AG08396 (cell line): ENCODE measurements around the gene VTI1A.
"Not testable (repeated sequence)": the region's sequence is repeated elsewhere in the genome, so short reads cannot be mapped to it uniquely, and the experiment has no call there.

Experiments used
- DNase-seq: peaks from one replicate; pipeline ENCODE4 v3.0.0; 2012; ENCODE audit warnings: low spot score, mixed read lengths

The VTI1A gene

GRCh38 chr10:112446855-112447619, at the start of gene VTI1A, which contains the start of gene ZDHHC6:
Gene VTI1A, plus strand, starts transcription at chr10:112447215. Its CDS starts 159 bp downstream, at chr10:112447374.
Gene ZDHHC6, minus strand, starts transcription at chr10:112446914. Its CDS starts 1,478 bp downstream, at chr10:112445436.
- DNase-seq = peak; percentile 87

DNA sequence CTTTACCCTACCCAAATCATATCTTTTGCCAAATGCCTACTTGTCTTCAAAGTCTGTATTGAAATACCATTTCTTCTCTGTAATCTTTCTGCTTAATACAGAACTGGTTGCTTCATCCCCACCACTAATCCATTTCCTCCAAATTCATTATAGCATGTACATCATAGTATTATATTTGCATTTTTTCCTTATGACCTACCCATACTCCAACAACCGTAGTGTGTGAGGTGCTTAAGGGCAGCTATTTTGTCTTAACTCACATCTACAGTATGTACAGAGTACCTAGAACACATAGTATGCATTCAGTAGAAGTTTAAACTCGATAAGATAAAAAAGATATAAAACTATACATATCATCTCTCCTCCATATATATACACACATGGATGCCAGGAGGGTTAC, 49.4 kb upstream of the VTI1A start:
- no peak for DNase-seq

DNA sequence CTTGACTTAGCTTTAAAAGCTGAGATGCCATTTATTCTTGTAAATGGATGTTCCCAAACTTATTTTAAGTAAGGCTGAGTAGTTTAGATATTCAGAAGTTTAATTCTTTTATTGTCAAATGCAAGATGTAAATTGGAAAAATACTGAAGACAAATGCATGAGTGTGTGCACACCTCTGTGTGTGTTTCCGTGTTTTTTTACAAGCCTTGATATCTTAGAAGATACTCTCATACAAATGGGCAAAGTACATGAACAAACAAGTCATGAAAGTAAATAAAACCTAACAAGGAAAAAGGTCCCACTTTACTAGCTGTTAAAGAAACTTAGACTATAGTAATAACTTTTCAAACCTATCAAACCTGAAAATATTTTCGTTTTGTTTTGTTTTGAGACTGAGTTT, 44.1 kb upstream of the VTI1A start:
- DNase-seq = no peak

DNA sequence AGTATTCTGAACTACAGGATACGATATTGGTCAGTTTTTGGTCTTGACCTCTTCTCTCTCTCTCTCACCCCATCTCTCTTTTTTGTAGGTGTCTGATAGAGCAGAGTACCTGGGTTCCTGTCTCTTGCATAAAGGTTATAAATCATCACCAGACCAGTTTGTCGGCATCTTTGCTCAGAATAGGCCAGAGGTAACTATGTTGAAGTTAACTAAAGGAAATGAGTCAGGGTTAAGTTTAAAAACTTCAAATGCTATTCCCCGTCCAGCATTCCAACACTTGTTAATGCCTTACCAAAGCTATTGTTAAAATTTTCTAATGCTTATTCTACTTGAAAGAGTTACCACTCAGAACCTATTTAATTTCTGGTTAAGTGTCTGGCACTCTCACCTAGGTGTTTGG, 42.4 kb upstream of the VTI1A start:
- DNase-seq = no peak

GRCh38 chr10:112406806-112407205, 40.2 kb upstream of the VTI1A start:
- not testable (repeated sequence) for DNase-seq

GRCh38 chr10:112407696-112408095, 39.3 kb upstream of the VTI1A start:
- no peak for DNase-seq

GRCh38 chr10:112409299-112409698, 37.7 kb upstream of the VTI1A start:
- no peak for DNase-seq

DNA sequence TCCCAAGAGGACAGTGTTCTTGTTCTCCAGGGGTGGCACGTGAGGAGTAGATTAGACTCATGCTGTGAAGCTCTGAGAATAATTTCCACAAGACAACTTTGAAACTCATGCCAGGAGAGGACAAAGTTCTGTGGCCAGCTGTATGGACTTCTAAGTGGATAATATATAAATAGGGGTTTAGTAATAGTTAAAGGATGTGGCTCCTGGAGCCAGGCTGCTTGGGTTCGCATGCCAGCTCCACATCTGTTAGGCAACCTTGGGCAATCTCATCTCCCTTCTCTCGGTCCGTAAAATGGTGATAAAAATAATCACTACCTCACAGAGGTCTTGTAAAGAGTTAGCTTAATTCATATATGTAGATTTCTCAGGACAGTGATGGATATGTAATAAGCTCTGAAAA, 37.3 kb upstream of the VTI1A start:
- DNase-seq = no peak

GRCh38 chr10:112412696-112413095, 34.3 kb upstream of the VTI1A start:
- DNase-seq = no peak

- no peak for DNase-seq
Observed at GRCh38 chr10:112421731-112422130, 25.3 kb upstream of the VTI1A start.

DNA sequence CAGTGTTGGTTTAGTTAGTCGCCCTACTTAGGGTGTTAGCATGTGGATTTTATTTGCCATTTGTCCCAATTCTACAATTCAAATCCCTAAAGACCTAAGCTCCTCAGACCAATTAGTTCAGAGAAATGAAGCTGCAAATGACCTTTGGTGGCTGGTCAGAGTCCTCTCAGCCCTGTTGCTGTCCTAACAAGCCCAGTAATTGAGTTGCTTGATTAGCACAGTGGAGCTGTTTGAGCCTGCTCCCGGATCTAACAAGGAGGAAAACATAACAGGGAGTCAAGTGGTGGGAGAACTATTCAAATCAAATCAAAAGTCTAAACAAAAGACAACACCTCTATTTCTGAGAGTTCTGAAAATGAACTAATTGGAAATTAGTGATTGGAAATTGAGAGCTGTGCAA, 22.4 kb upstream of the VTI1A start:
- DNase-seq = no peak

- no peak for DNase-seq
Observed at GRCh38 chr10:112426111-112426510, 20.9 kb upstream of the VTI1A start.

- DNase-seq = no peak
Observed at GRCh38 chr10:112429147-112429546, 17.9 kb upstream of the VTI1A start.

GRCh38 chr10:112429654-112430230, 17.3 kb upstream of the VTI1A start:
- no peak for DNase-seq

- DNase-seq = no peak
Observed at GRCh38 chr10:112433136-112433535, 13.9 kb upstream of the VTI1A start.

- DNase-seq = no peak
Observed at GRCh38 chr10:112434988-112435619, 11.9 kb upstream of the VTI1A start.

GRCh38 chr10:112438356-112438755, 8.7 kb upstream of the VTI1A start:
- DNase-seq = no peak

DNA sequence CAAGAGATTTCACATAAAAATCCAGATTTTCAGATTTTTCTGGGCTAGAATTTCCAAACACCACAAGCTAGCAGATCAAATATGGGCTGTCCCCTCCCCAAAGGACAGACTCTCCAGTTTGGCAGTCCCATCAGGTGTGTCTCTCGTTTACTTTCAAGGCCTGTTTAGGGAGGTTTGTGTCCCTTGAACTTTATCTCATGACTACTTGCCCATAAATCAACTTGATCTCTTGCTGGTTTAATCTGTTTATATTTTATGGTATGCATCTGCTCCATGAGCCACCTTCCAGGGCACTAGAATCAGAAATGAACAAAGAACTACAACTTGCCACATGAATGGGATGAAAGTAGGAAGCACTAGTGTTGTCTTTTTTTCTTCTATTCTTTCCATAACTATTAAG, 5.5 kb upstream of the VTI1A start:
- no peak for DNase-seq

DNA sequence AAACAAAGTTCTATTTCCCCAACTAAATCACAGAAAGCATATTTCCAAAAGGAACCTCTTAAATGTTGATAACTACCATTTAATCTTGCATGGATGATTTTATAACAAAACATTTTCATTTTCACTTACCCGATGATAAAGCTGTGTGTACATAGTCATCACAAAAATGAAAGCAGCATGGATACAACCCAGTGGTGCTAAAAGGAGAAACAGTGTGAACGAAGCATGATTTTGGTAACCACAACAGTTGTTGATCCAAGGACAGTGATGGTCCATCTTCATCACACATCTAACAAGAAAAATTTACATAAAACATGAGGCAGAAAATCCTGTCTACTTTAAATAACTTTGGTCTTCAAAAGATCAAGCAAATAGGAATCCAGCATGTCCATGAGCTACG, 5.0 kb upstream of the VTI1A start:
- no peak for DNase-seq

DNA sequence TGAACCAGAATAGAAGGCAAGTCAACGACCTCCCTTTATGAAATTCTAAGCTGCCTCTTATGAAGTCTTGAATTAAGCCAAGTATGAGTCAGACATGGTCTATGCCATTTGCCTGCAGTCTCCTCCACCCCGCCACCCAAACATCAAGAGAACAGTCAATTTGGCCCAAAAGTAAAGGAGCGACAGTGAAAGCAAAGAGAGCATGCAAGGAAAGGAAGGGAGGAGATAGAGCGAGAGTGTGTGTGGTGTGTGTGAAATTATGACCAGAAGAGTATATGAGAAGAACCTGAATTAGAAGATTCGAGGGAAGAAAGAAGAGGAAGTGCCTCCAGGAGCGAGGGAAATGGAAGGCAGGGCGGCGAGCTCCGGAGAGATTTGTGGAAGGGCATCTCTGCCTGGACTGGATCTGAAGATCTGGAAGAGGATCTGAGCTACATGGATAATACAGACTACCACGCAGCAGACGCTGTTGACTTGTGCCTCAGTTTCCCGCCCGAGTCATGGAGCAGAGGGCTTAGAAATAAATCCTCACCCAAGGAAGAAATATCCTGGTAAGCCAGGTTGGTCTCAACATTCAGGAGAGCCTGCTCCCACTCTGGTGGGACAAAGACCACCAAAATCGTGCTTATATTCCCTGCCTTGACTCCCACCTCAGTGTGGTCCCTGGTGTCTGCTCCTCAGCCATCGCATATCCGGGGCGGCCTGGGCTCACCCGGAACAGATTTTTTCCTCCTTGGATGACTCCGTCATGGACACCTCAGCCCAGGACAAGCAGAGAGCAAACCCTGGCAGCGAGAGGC, 760 bp upstream of the VTI1A start:
- peak; percentile 12 for DNase-seq

GRCh38 chr10:112447620-112447928, 559 bp downstream of the VTI1A start:
- no peak for DNase-seq

- no peak for DNase-seq
Observed at GRCh38 chr10:112448888-112449287, 1.9 kb downstream of the VTI1A start.
